Thyroid gland (tissue), 4 donors: Measurements from ENCODE around the gene TMPRSS13. TPM values are rescaled to one million over a fixed set of nuclear protein-coding genes. Genes with fewer than 3 reads are reported as not detected.
A peak's percentile ranks its signal among the peaks of the same experiment; 100 is the strongest.

Experiments
- DNase-seq, 2 donors: peaks; one replicate each; pipeline ENCODE4 v3.0.0-alpha.2; 2019
- H3K27ac ChIP-seq, 3 donors: fragments of 200-600 bp; sonication (generic); 1 replicate in 2 of 3; 2 replicates in 1 of 3; pipeline ENCODE4 v1.5.1; 2016 to 2019; ENCODE audit warnings: mild to moderate bottlenecking in 1 of 3, moderate library complexity in 1 of 3
- H3K27me3 ChIP-seq: fragments of 200-600 bp; sonication (generic); one replicate; pipeline ENCODE4 v1.5.1; 2019
- H3K36me3 ChIP-seq, 2 donors: fragments of 200-600 bp; sonication (generic); one replicate each; pipeline ENCODE4 v1.5.1; 2016 to 2019
- H3K4me1 ChIP-seq, 2 donors: fragments of 200-600 bp; sonication (generic); one replicate each; pipeline ENCODE4 v1.5.1; 2017 to 2019
- H3K4me3 ChIP-seq, 3 donors: fragments of 200-600 bp; sonication (generic); replicated peaks in 1 of 3; 1 replicate in 2 of 3; 2 replicates in 1 of 3; pipeline ENCODE4 v1.5.1; 2016; ENCODE audit warnings: mild to moderate bottlenecking in 1 of 3
- H3K9me3 ChIP-seq: fragments of 200-600 bp; sonication (generic); one replicate; pipeline ENCODE4 v1.5.1; 2017
- POLR2A ChIP-seq, 2 donors: fragments of 450-650 bp; IDR thresholded peaks; one replicate each; pipeline ENCODE4 v1.6.1; 2017; ENCODE audit warnings: antibody characterized with exemption in 2 of 2, mild to moderate bottlenecking in 2 of 2, moderate library complexity in 1 of 2
- WGBS, 2 donors: methylation state at CpG; one replicate each; pipeline ENCODE4 v1.1.5; 2017; 5-methylcytosine and 5-hydroxymethylcytosine counted together
- intact Hi-C: fragments of 100-400 bp; cut with DNase I; formaldehyde crosslinking; loops from one replicate; pipeline ENCODE4 v1.15.1; 2023
- total RNA-seq, 4 donors: library from RNA; depleted of rRNA; stranded (reverse); fragments of >200 nt; gene quantifications; one replicate each; pipeline ENCODE4 v1.2.3, GENCODE V29; 2016
- TF ChIP-seq, protein P1 (sequence below), 6 experiments: fragments of 200-600 bp in 3 of 6; fragments of 450-650 bp in 3 of 6; sonication (generic) in 3 of 6; IDR thresholded peaks; one replicate each; pipeline ENCODE4 v1.5.1; 2016 to 2019; ENCODE audit warnings: antibody characterized with exemption in 6 of 6, mild to moderate bottlenecking in 2 of 6, inconsistent platforms in 1 of 6, moderate library complexity in 1 of 6

The TMPRSS13 gene
- total RNA-seq, 4 donors from 2014 or later: 8.5 to 24.3 (median 13.0) TPM

DNA sequence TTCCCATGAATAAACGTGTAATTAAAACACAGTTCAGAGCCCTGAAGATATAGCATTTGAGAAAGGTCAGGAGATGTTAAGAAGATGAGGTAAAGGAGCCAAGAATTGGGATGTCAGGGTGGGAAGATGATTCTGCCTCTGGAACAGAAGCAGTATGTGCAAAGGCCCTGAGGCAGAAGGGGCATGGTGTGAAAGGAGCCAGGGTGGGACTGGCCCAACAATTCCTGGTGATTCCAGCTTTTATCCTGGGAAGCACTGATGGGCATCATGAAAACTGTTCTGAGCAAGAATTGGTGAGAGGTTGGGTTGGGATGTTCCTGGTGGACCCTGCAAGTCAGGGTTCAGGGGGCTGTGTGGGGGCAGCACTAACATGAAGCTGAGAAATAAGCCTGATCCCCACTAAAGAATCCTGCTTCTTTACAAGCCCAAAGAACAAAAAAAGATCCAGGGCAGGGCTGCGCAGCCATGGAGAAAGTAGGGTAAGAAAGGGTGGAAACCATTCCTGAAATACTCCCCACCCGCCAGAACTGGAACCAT is 50.2 kb downstream of the TMPRSS13 start:
- no peak for TF ChIP-seq POLR2A (IDR thresholded peaks at IDR 0.05)
- TF ChIP-seq, protein P1, sequence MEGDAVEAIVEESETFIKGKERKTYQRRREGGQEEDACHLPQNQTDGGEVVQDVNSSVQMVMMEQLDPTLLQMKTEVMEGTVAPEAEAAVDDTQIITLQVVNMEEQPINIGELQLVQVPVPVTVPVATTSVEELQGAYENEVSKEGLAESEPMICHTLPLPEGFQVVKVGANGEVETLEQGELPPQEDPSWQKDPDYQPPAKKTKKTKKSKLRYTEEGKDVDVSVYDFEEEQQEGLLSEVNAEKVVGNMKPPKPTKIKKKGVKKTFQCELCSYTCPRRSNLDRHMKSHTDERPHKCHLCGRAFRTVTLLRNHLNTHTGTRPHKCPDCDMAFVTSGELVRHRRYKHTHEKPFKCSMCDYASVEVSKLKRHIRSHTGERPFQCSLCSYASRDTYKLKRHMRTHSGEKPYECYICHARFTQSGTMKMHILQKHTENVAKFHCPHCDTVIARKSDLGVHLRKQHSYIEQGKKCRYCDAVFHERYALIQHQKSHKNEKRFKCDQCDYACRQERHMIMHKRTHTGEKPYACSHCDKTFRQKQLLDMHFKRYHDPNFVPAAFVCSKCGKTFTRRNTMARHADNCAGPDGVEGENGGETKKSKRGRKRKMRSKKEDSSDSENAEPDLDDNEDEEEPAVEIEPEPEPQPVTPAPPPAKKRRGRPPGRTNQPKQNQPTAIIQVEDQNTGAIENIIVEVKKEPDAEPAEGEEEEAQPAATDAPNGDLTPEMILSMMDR (IDR thresholded peaks at IDR 0.05): no peak

DNA sequence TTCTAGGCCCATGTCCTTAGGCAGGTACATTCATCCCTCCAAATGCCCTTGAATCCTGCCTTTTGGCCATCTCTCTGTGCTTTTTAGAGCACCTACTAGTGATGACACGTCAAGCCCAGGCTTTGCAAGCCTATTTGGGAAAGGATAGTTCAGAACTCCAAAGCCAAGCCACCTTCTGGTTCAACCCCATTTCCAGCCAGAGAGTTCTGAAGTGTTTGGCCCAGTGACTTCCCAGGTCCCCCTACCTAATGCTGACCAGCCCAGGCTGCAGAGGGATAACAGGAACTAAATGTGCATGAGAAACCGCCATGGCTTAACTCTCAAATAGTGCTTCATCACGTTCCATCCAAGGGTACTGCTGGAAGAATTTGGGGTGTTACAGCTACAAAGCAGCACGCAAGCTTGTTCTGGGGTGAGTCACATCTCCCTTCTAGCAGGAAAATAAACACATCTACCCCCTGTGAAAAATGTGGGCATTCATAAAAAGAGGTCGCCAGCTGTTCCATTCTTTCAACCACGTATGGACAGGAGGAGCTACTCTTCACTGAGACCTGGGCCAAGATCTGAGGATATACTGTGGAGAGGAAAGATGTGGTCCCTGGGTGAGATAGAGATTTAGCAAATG is 50.8 kb downstream of the TMPRSS13 start:
- H3K4me1 ChIP-seq: peaks cover 20 to 42% of the 10 kb centered on the region in 2 donors
- H3K9me3 ChIP-seq: no peaks in the 10 kb centered on the region
- no peak overlapping the region for H3K4me3 ChIP-seq
- no peak overlapping the region for H3K27ac ChIP-seq
- H3K27me3 ChIP-seq: no peaks in the 10 kb centered on the region
- DNase-seq: no peak
- TF ChIP-seq, protein P1 (IDR thresholded peaks at IDR 0.05): no peak
- no peak for TF ChIP-seq POLR2A (IDR thresholded peaks at IDR 0.05)
- no peaks in the 10 kb centered on the region for H3K36me3 ChIP-seq
- intact Hi-C loops: no loop called here
- WGBS, 2 donors: 95 to 97% methylated on average over 6 of the region's 6 CpGs

More for the DNA sequence above, 50.2 kb downstream of the TMPRSS13 start:
- Histone ChIP-seq H3K36me3 (no peaks in the 10 kb centered on the region), H3K4me1 (peaks cover 21 to 42% of the 10 kb centered on the region in 2 donors), H3K27ac (no peak overlapping the region), H3K4me3 (no peak overlapping the region), H3K9me3 (no peaks in the 10 kb centered on the region), H3K27me3 (no peaks in the 10 kb centered on the region)
- intact Hi-C loops: no loop called here
- DNase-seq: no peak
- 89 to 93% methylated on average over 3 of the region's 3 CpGs for WGBS, 2 donors

DNA sequence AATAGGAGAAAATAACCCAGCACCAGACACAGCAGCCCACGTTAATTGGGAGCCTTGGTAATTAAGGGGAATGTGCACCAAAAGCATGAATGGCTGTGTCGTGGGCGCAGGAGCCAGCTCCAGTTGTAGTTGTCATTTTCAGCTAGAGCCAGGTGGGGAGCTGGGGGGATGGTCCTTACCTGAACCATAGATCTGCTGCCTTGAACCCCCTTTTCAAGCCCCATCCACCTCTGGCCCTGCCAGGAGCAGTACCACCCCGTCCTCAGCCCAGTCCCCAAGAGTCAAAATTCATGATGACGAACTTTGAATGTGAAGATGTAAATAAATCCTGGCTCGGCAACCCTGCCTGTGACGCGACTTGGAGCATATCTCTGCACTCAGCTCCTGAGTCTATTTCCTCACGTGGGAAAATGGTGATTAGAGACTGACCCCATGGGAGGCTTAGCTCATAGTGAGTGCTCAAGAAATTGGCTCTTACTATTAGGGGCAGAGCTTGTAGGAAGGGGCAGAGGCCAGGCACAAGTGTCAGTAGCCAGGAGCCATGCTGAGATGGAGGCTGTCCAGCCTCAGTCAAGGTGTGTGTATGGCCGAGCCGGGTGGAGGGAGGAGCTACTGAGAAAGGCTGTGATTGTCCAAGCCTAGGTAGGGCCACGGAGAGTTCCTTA is 52.0 kb downstream of the TMPRSS13 start:
- DNase-seq: no peak
- intact Hi-C loops: no loop called here
- TF ChIP-seq POLR2A (IDR thresholded peaks at IDR 0.05): no peak
- TF ChIP-seq, protein P1 (IDR thresholded peaks at IDR 0.05): no peak
- peaks cover 9 to 35% of the 10 kb centered on the region in 2 donors for H3K4me1 ChIP-seq
- peak overlapping the region; percentile 15 to 58 (median 54) for H3K27ac ChIP-seq
- WGBS, 2 donors: 62 to 67% methylated on average over 12 of the region's 12 CpGs
- H3K27me3 ChIP-seq: no peaks in the 10 kb centered on the region
- H3K9me3 ChIP-seq: no peaks in the 10 kb centered on the region
- no peaks in the 10 kb centered on the region for H3K36me3 ChIP-seq
- H3K4me3 ChIP-seq: peak overlapping the region in 2 of 3 donors; percentile 31 to 66

DNA sequence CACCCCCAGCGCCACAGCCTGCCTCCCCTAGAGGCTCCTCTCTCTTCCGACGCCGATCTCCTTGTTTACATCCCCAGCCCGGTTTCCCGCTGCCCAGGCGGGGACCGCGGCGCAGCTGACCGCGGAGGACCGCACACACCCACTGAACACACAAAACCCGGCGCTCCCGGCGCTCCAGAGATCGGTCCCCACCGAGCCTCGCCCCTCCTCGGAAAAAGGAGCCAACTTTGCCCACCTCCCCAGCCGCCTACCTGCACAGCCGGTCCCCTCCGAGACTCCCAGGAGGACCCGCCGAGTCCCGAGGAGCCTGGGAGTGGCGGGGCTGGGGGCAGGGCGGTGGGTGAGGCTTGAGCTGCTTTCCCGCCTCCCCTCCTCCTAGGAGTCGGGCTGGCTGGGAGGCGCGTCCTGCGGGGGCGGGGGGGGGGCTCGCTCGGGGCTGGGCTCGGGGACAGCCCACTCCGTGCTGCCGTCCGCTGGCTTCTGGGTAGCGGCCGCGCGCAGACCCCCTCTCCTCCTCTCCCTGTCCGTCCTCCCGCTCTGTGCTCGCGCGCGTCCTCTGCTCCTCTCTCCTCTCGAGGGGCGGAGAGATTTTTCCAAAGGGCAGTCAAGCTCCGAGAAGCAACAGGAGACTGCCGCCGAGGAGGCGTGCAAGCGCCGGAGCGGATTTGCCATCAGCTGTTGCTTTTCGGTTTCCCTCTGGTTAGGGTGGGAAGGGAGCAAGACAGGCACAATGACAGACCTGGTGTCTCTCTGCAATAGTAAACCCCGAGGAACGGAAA is 52.7 kb downstream of the TMPRSS13 start, which contains the start of gene FXYD6:
TSS of gene FXYD6 (minus strand) at position 318 of the 779 bp plus-strand sequence. CDS start 33,882 bp downstream, outside the sequence.
- DNase-seq: peak; percentile 43 to 46
- WGBS, 2 donors: 0 to 1% methylated on average over 23 to 25 of the region's 63 CpGs
- peak within 1 kb of the TSS; percentile 20 to 58 (median 54) for H3K27ac ChIP-seq
- intact Hi-C loops: no loop called here
- no peaks in the 10 kb centered on the region for H3K27me3 ChIP-seq
- H3K9me3 ChIP-seq: no peaks in the 10 kb centered on the region
- H3K4me3 ChIP-seq: peak within 1 kb of the TSS; percentile 31 to 66 (median 37)
- TF ChIP-seq POLR2A (IDR thresholded peaks at IDR 0.05): peak in 1 of 2 donors; percentile 21
- TF ChIP-seq, protein P1 (IDR thresholded peaks at IDR 0.05): no peak
- peaks cover 6 to 34% of the 10 kb centered on the region in 2 donors for H3K4me1 ChIP-seq
- no peaks in the 10 kb centered on the region for H3K36me3 ChIP-seq
